C4-2B (cell line): Measurements from ENCODE around the gene MND1.

Source experiments
- H3K27ac ChIP-seq: fragments of 450-650 bp; 2 replicates; pipeline ENCODE4 v1.5.1; 2017
- CTCF ChIP-seq: fragments of 450-650 bp; conservative IDR thresholded peaks from 2 replicates; pipeline ENCODE4 v1.5.1; 2017; ENCODE audit warnings: mild to moderate bottlenecking
- ZFX ChIP-seq: fragments of 450-650 bp; IDR thresholded peaks from 2 replicates; pipeline ENCODE4 v1.6.1; 2017

MND1 gene

GRCh38 chr4:153367092-153367491 is 22.6 kb downstream of the MND1 start:
- H3K27ac ChIP-seq, result no peak overlapping the region
- TF ChIP-seq CTCF (no peak), ZFX (no peak)

- H3K27ac ChIP-seq, result no peak overlapping the region
- no peak for TF ChIP-seq CTCF
- TF ChIP-seq ZFX, result no peak
Measured at GRCh38 chr4:153369021-153369420, 24.5 kb downstream of the MND1 start.

DNA sequence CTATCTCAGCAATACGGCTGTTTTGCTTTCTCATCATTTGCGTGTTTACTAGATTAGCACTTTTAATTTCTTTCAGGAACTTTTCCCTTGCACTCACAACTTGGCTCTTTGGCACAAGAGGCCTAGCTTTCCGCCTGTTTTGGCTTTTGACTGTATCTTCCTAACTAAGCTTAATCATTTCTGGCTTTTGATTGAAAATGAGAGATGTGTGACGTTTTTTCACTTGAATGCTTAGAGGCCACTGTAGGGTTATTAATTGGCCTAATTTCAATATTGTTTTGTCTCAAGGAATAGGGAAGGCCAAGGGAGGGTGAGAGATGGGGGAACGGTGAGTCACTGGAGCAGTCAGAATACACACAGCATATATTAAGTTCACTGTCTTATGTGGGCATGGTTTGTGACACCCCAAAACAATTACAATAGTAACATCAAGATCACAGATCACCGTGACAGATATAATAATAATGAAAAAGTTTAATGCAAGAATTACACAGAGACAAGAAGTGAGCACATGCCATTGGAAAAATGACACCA is 27.3 kb downstream of the MND1 start:
- TF ChIP-seq CTCF, result no peak
- no peak for TF ChIP-seq ZFX
- H3K27ac ChIP-seq, result no peak overlapping the region

GRCh38 chr4:153372967-153373562 is 28.6 kb downstream of the MND1 start:
- H3K27ac ChIP-seq, result no peak overlapping the region
- TF ChIP-seq CTCF (no peak), ZFX (no peak)

DNA sequence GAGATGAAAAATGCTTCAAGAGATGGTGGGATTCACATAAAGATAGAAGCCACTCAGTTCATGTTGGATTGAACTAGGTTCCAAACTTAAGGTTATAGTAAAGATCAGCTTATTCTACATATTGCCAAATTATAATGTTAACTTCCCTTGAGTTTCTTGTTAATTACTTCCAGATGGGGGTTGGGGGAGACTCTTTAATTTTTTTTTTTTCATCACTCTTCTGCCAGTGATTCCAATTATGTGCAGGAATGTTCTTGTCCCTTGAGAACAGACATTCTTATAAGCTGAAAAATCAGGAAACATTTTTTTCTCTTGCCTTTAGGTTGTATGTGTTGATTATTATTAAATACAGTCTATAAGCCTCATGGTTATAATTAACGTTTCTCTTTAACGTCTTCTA is 30.0 kb downstream of the MND1 start:
- H3K27ac ChIP-seq, result no peak overlapping the region
- TF ChIP-seq ZFX (no peak), CTCF (no peak)

- no peak overlapping the region for H3K27ac ChIP-seq
- TF ChIP-seq CTCF, result no peak
- TF ChIP-seq ZFX, result no peak
Measured at GRCh38 chr4:153375303-153375702, 30.8 kb downstream of the MND1 start.

GRCh38 chr4:153383131-153383530 is 38.6 kb downstream of the MND1 start:
- TF ChIP-seq ZFX (no peak), CTCF (no peak)
- H3K27ac ChIP-seq, result no peak overlapping the region
